B cell (primary cell): ENCODE results near the gene TRIP10.

ENCODE experiments used
- EZH2 ChIP-seq: IDR thresholded peaks from 2 replicates; pipeline ENCODE4 v1.6.1; 2012; ENCODE audit warnings: borderline replicate concordance, low read depth, mild to moderate bottlenecking, moderate library complexity, low read length; ENCODE audit not compliant: insufficient read depth, poor library complexity, severe bottlenecking
- TF ChIP-seq, protein P1 (sequence below): fragments of 200-600 bp; IDR thresholded peaks from one replicate; pipeline ENCODE4 v1.8.0; 2022; ENCODE audit warnings: antibody characterized with exemption, mild to moderate bottlenecking

GRCh38 chr19:6721138-6721474 lies 18.4 kb upstream of the TRIP10 start:
- no peak for TF ChIP-seq EZH2
- TF ChIP-seq, protein P1, sequence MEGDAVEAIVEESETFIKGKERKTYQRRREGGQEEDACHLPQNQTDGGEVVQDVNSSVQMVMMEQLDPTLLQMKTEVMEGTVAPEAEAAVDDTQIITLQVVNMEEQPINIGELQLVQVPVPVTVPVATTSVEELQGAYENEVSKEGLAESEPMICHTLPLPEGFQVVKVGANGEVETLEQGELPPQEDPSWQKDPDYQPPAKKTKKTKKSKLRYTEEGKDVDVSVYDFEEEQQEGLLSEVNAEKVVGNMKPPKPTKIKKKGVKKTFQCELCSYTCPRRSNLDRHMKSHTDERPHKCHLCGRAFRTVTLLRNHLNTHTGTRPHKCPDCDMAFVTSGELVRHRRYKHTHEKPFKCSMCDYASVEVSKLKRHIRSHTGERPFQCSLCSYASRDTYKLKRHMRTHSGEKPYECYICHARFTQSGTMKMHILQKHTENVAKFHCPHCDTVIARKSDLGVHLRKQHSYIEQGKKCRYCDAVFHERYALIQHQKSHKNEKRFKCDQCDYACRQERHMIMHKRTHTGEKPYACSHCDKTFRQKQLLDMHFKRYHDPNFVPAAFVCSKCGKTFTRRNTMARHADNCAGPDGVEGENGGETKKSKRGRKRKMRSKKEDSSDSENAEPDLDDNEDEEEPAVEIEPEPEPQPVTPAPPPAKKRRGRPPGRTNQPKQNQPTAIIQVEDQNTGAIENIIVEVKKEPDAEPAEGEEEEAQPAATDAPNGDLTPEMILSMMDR, result no peak
